HG02678 (cell line): Measurements from ENCODE around the gene TENT5A.
"Not testable (repeated sequence)": the region's sequence is repeated elsewhere in the genome, so short reads cannot be mapped to it uniquely, and the experiment has no call there.

Experiments
- ATAC-seq: cut with Tn5 transposase; IDR thresholded peaks from one replicate; pipeline ENCODE4 v1.9.1; 2021; ENCODE audit warnings: mild to moderate bottlenecking, moderate library complexity; ENCODE audit not compliant: unreplicated experiment

The TENT5A gene

DNA sequence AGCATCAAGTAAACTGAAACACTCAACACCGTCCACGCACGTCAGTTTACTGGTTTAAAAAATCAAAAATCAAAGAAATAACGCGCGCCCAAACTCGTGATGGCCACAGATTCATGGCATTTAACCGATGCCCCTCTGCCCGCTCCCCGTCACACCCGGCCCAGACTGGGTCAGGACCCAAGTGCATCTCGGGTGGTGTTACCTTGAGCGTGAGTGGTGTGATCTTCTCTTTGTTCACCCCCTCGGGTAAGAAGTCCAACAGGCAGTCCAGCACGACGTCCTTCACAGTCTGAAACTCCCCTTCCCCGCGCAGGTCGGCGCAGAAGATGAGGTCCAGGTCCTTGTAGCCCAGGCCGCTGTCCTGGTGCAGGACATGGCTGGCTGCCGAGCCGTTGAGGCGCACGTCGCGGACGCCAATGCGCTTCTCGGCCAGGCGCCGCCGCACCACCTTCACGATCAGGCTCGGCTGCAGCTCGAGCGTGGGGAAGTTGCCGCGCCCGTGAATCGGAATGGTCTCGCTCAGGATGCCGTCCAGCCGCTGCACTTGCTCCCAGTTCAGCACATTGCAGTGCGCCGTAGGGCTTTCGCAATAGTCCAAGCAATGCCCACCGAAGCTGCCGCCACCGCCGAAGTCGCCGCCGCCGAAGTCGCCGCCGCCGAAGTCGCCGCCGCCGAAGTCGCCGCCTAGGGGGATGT, 945 bp downstream of the TENT5A start:
- ATAC-seq: no peak

- ATAC-seq: no peak
Measured at GRCh38 chr6:81750681-81751387, 1.6 kb downstream of the TENT5A start.

DNA sequence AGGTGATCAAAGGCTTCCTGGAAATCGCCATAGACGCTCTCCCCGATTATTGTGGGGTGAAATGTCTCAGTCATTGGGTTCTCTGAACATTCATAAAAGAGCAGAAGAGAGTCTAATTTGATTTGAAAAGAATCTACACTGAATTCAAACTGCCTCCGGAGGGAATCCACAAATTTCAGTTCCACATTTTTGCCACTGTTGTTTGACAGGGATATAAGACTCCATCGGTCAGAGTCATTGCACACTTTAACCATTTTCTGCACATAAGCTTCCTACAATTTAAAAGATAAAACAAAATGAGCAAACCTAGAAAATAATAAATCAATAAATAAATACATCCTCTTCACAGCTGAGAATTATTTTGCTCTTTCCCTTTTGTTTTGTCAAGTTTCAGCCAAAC, 2.3 kb downstream of the TENT5A start:
- ATAC-seq: no peak

- ATAC-seq: no peak
Measured at GRCh38 chr6:81749707-81750106, 2.8 kb downstream of the TENT5A start.

DNA sequence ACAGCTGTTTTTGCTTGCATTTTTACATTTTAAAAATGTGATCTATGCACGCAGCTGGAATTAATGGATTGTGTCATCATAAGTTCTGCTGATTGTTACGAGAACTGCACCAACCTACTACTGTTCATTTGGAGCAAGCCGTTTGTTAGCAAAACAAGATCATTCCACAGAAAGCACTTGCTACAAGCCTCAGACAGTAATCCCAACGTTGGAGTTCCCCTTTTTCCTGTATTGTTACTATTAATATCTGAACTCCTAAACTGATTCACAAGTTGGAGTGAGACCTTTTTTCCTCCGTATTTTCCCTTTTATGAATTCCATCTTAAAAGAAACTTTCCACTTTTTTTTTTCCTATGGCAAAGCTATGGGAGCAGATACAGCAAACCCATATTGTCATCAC, 3.5 kb downstream of the TENT5A start:
- ATAC-seq: no peak

- ATAC-seq: no peak
Measured at GRCh38 chr6:81747327-81747726, 5.2 kb downstream of the TENT5A start.

DNA sequence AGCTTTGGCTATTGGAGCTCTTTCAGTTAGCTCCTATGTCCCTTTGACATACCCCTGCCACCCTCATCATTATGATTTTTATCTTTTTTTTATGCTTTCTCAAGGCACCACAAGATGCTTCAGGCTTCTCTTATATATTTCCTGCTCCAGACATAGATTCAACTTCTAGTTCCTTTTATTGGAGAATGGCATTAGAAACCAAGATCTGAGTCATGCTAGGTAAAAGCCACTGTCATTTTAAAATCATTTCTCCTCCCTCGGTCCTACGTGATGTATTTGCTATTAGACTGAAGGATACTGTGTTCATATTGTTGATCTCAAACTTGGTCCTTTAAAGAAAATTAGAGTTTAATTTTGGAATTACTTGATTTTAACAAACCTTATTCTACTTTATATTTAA, 8.3 kb downstream of the TENT5A start:
- ATAC-seq: no peak

- ATAC-seq: no peak
Measured at GRCh38 chr6:81743649-81744048, 8.8 kb downstream of the TENT5A start.

GRCh38 chr6:81741689-81742088, 10.8 kb downstream of the TENT5A start:
- no peak for ATAC-seq

- not testable (repeated sequence) for ATAC-seq
Measured at GRCh38 chr6:81740591-81740990, 11.9 kb downstream of the TENT5A start.

GRCh38 chr6:81739230-81740195, 13.0 kb downstream of the TENT5A start:
- ATAC-seq: no peak

DNA sequence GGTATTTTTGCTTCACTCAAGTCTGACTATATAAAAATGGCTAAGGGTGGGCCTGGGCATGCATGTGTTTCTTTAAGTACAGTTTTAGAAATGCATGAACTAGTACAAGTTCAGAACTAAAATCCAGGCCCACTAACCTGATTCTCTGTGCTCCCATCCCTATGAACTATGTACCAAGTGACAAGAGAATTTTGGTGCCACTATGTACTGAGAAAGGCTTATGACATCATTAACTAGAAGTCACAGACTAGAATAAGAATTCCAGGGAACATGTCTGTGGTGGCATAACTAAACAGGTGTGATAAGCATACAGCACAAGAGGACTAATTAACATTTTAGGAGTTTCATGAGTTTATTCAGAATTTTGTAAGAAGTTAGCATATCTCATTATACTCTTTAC, 16.1 kb downstream of the TENT5A start:
- ATAC-seq: no peak

GRCh38 chr6:81735756-81736380, 16.6 kb downstream of the TENT5A start:
- no peak for ATAC-seq

DNA sequence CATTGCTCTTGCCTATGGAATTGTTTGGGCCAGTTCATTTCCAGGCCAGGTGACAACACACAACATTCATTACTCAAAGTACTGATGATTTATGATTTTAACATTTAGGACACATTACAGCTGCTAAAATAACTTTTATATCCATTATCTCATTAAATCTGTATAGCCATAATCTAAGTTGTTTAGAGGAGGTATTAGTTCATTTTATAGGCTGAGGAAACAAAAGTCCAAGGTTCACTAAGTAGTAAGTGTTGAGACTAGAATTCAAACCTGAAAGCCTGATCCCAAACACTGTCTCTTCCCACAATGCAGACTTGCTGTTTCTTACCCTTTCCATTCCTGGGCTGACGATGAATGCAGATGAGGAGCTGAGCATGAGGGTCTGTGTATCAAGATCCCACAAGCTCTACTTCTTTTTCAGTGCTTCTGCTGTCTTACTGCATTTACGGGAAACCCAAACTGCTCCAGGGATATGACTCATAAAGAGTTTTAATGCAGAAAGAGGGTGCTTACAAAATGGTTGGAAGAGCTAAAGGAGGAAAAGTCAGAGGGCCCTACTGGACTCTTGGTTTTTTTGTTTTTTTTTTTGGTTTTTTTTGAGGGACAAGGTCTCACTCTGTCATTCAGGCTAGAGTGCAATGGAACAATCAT, 17.9 kb downstream of the TENT5A start:
- ATAC-seq: no peak

GRCh38 chr6:81734081-81734480, 18.4 kb downstream of the TENT5A start:
- no peak for ATAC-seq

GRCh38 chr6:81731814-81732213, 20.7 kb downstream of the TENT5A start:
- no peak for ATAC-seq

GRCh38 chr6:81727876-81728517, 24.5 kb downstream of the TENT5A start:
- no peak for ATAC-seq

- ATAC-seq: no peak
Measured at GRCh38 chr6:81725127-81725526, 27.4 kb downstream of the TENT5A start.

- no peak for ATAC-seq
Measured at GRCh38 chr6:81722506-81723223, 29.8 kb downstream of the TENT5A start.
